Right atrium auricular region (tissue), 2 donors: ENCODE results near the gene METTL6. TPM values are rescaled to one million over a fixed set of nuclear protein-coding genes. Genes with fewer than 3 reads are reported as not detected.

ENCODE experiments used
- DNase-seq: peaks from one replicate; pipeline ENCODE4 v3.0.0-alpha.2; 2019; ENCODE audit warnings: low spot score
- H3K27ac ChIP-seq, 2 donors: fragments of 200-600 bp; sonication (generic); 1 replicate in 1 of 2; 2 replicates in 1 of 2; pipeline ENCODE4 v1.5.1; 2016 to 2019
- H3K27me3 ChIP-seq, 2 donors: fragments of 200-600 bp; sonication (generic); one replicate each; pipeline versions ENCODE4 v1.5.1 to v1.6.0; 2017 to 2019
- H3K36me3 ChIP-seq: fragments of 200-600 bp; sonication (generic); one replicate; pipeline ENCODE4 v1.5.1; 2016
- H3K4me1 ChIP-seq, 2 donors: fragments of 200-600 bp; sonication (generic); one replicate each; pipeline versions ENCODE4 v1.5.1 to v1.6.0; 2017 to 2019
- H3K4me3 ChIP-seq, 2 donors: fragments of 200-600 bp; sonication (generic); 1 replicate in 1 of 2; 2 replicates in 1 of 2; pipeline ENCODE4 v1.5.1; 2017 to 2019; ENCODE audit warnings: mild to moderate bottlenecking in 1 of 2, moderate library complexity in 1 of 2
- H3K9me3 ChIP-seq, 2 donors: fragments of 200-600 bp; sonication (generic); one replicate each; pipeline ENCODE4 v1.5.1; 2019
- CTCF ChIP-seq, 2 donors: fragments of 200-600 bp; sonication (generic); IDR thresholded peaks; one replicate each; pipeline ENCODE4 v1.5.1; 2019; ENCODE audit warnings: antibody characterized with exemption in 2 of 2
- total RNA-seq, 2 donors: library from RNA; depleted of rRNA; stranded (reverse); fragments of >200 nt; gene quantifications; one replicate each; pipeline ENCODE4 v1.1.0, GENCODE V29; 2016

The METTL6 gene
- total RNA-seq, 2 donors from 2014 or later: 6.3 to 7.8 TPM

GRCh38 chr3:15449489-15450224, 22.3 kb upstream of the METTL6 start:
- Histone ChIP-seq H3K4me3 (no peak overlapping the region), H3K9me3 (no peaks in the 10 kb centered on the region), H3K36me3 (peaks cover 5% of the 10 kb centered on the region), H3K27ac (no peak overlapping the region), H3K27me3 (no peaks in the 10 kb centered on the region), H3K4me1 (no peaks in the 10 kb centered on the region)
- DNase-seq: peak; percentile 9
- no peak for TF ChIP-seq CTCF (IDR thresholded peaks at IDR 0.05)

- Histone ChIP-seq H3K9me3 (no peaks in the 10 kb centered on the region), H3K4me1 (peaks cover 0 to 6% of the 10 kb centered on the region in 2 donors), H3K36me3 (peaks cover 27% of the 10 kb centered on the region), H3K27ac (no peak overlapping the region), H3K27me3 (no peaks in the 10 kb centered on the region), H3K4me3 (no peak overlapping the region)
- peak; percentile 50 for DNase-seq
- TF ChIP-seq CTCF (IDR thresholded peaks at IDR 0.05): no peak
Measured at GRCh38 chr3:15443826-15444524, 16.6 kb upstream of the METTL6 start.

GRCh38 chr3:15440891-15441290, 13.5 kb upstream of the METTL6 start:
- TF ChIP-seq CTCF (IDR thresholded peaks at IDR 0.05): no peak
- Histone ChIP-seq H3K4me1 (peaks cover 0 to 6% of the 10 kb centered on the region in 2 donors), H3K27ac (no peak overlapping the region)

GRCh38 chr3:15439476-15439875, 12.1 kb upstream of the METTL6 start:
- H3K4me1 ChIP-seq: peaks cover 0 to 6% of the 10 kb centered on the region in 2 donors
- no peak for TF ChIP-seq CTCF (IDR thresholded peaks at IDR 0.05)
- peak; percentile 44 for DNase-seq
- H3K9me3 ChIP-seq: no peaks in the 10 kb centered on the region
- peaks cover 68% of the 10 kb centered on the region for H3K36me3 ChIP-seq
- no peak overlapping the region for H3K27ac ChIP-seq
- H3K4me3 ChIP-seq: no peak overlapping the region
- H3K27me3 ChIP-seq: no peaks in the 10 kb centered on the region

More at GRCh38 chr3:15440891-15441290, 13.5 kb upstream of the METTL6 start:
- Histone ChIP-seq H3K36me3 (peaks cover 54% of the 10 kb centered on the region), H3K27me3 (no peaks in the 10 kb centered on the region), H3K4me3 (no peak overlapping the region), H3K9me3 (no peaks in the 10 kb centered on the region)
- no peak for DNase-seq

GRCh38 chr3:15438983-15439382, 11.6 kb upstream of the METTL6 start:
- Histone ChIP-seq H3K9me3 (no peaks in the 10 kb centered on the region), H3K27ac (no peak overlapping the region), H3K4me3 (no peak overlapping the region), H3K4me1 (peaks cover 0 to 6% of the 10 kb centered on the region in 2 donors), H3K27me3 (no peaks in the 10 kb centered on the region), H3K36me3 (peaks cover 73% of the 10 kb centered on the region)
- TF ChIP-seq CTCF (IDR thresholded peaks at IDR 0.05): no peak
- peak; percentile 34 for DNase-seq
